Gastroesophageal sphincter (tissue), 4 donors: ENCODE measurements around the gene BCL2L2. TPM values are rescaled to one million over a fixed set of nuclear protein-coding genes. Genes with fewer than 3 reads are reported as not detected.
A peak's percentile ranks its signal among the peaks of the same experiment; 100 is the strongest.
"Not testable (repeated sequence)": the region's sequence is repeated elsewhere in the genome, so short reads cannot be mapped to it uniquely, and the experiment has no call there.

Experiments used
- ATAC-seq: fragments of 150-250 bp; one replicate; pipeline ENCODE4 v1.9.1; 2016; ENCODE audit warnings: mild to moderate bottlenecking, moderate library complexity
- H3K27ac ChIP-seq, 4 donors: fragments of 200-600 bp; sonication (generic) in 3 of 4; 1 replicate in 3 of 4; 2 replicates in 1 of 4; pipeline ENCODE4 v1.5.1; 2016 to 2019
- H3K27me3 ChIP-seq: fragments of 200-600 bp; sonication (generic); one replicate; pipeline ENCODE4 v1.5.1; 2019
- H3K36me3 ChIP-seq, 2 donors: fragments of 200-600 bp; sonication (generic); one replicate each; pipeline ENCODE4 v1.5.1; 2019; ENCODE audit warnings: control low read depth in 1 of 2
- H3K4me1 ChIP-seq, 3 donors: fragments of 200-600 bp; sonication (generic); 1 replicate in 2 of 3; 2 replicates in 1 of 3; pipeline ENCODE4 v1.5.1; 2016 to 2019; ENCODE audit warnings: control low read depth in 2 of 3
- H3K4me3 ChIP-seq, 2 donors: fragments of 200-600 bp; sonication (generic); one replicate each; pipeline ENCODE4 v1.5.1; 2019; ENCODE audit warnings: mild to moderate bottlenecking in 1 of 2, moderate library complexity in 1 of 2
- H3K9me3 ChIP-seq, 3 donors: fragments of 200-600 bp; sonication (generic); one replicate each; pipeline ENCODE4 v1.5.1; 2017 to 2019; ENCODE audit warnings: control low read depth in 2 of 3
- EP300 ChIP-seq: sonication (generic); formaldehyde crosslinking; IDR thresholded peaks from one replicate; pipeline ENCODE4 v1.6.1; 2017; ENCODE audit warnings: antibody characterized with exemption, mild to moderate bottlenecking
- POLR2A ChIP-seq, 2 donors: fragments of 450-650 bp; IDR thresholded peaks; one replicate each; pipeline ENCODE4 v1.6.1; 2017; ENCODE audit warnings: antibody characterized with exemption in 2 of 2, mild to moderate bottlenecking in 2 of 2, moderate library complexity in 1 of 2
- POLR2AphosphoS5 ChIP-seq: sonication (generic); formaldehyde crosslinking; IDR thresholded peaks from one replicate; pipeline ENCODE4 v1.6.1; 2017; ENCODE audit warnings: antibody characterized with exemption
- WGBS, 2 donors: methylation state at CpG; one replicate each; pipeline ENCODE4 v1.1.5; 2018; ENCODE audit warnings: low coverage in 1 of 2; 5-methylcytosine and 5-hydroxymethylcytosine counted together
- total RNA-seq, 4 donors: library from RNA; depleted of rRNA; stranded (reverse); fragments of >200 nt; gene quantifications; one replicate each; pipeline ENCODE4 v1.1.0, GENCODE V29; 2016
- TF ChIP-seq, protein P1 (sequence below), 4 experiments: fragments of 200-600 bp in 2 of 4; fragments of 450-650 bp in 2 of 4; sonication (generic) in 1 of 4; IDR thresholded peaks; one replicate each; pipeline ENCODE4 v1.5.1; 2017 to 2019; ENCODE audit warnings: antibody characterized with exemption in 4 of 4, mild to moderate bottlenecking in 2 of 4, moderate library complexity in 2 of 4

Gene BCL2L2
- total RNA-seq, 4 donors from 2014 or later, result 99.1 to 157 (median 117) TPM

DNA sequence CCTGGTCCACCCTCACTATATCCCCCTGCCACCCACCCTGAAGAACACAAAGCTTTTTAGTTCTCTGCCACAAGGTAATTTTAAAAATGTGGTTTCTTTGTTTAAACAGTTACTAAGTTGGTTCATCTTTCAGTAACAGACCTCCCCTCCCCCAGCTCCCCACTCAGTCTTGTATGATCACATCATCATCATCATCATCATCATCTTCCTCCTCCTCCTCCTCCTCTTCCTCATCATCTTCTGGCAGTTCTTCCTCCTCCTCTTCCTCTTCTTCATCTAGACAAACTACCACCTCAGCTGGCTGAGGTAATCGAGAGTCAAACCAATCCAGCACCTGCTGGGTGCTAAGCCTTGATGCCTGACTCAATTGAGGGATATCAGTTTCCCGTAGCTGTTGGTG lies 31.2 kb upstream of the BCL2L2 start:
- Histone ChIP-seq H3K36me3 (peaks cover 0 to 16% of the 10 kb centered on the region in 2 donors), H3K4me3 (no peak overlapping the region), H3K27me3 (no peaks in the 10 kb centered on the region), H3K27ac (no peak overlapping the region), H3K4me1 (peaks cover 0 to 5% (median 0%) of the 10 kb centered on the region in 3 donors), H3K9me3 (no peaks in the 10 kb centered on the region)
- WGBS, 2 donors, result 95% methylated on average over 2 of the region's 2 CpGs; no CpG with 5 or more reads in 1 of the 2 donors
- no peak for ATAC-seq
- TF ChIP-seq EP300 (no peak), POLR2A (IDR thresholded peaks at IDR 0.05) (no peak), POLR2AphosphoS5 (no peak)
- TF ChIP-seq, protein P1, sequence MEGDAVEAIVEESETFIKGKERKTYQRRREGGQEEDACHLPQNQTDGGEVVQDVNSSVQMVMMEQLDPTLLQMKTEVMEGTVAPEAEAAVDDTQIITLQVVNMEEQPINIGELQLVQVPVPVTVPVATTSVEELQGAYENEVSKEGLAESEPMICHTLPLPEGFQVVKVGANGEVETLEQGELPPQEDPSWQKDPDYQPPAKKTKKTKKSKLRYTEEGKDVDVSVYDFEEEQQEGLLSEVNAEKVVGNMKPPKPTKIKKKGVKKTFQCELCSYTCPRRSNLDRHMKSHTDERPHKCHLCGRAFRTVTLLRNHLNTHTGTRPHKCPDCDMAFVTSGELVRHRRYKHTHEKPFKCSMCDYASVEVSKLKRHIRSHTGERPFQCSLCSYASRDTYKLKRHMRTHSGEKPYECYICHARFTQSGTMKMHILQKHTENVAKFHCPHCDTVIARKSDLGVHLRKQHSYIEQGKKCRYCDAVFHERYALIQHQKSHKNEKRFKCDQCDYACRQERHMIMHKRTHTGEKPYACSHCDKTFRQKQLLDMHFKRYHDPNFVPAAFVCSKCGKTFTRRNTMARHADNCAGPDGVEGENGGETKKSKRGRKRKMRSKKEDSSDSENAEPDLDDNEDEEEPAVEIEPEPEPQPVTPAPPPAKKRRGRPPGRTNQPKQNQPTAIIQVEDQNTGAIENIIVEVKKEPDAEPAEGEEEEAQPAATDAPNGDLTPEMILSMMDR (IDR thresholded peaks at IDR 0.05), result no peak

DNA sequence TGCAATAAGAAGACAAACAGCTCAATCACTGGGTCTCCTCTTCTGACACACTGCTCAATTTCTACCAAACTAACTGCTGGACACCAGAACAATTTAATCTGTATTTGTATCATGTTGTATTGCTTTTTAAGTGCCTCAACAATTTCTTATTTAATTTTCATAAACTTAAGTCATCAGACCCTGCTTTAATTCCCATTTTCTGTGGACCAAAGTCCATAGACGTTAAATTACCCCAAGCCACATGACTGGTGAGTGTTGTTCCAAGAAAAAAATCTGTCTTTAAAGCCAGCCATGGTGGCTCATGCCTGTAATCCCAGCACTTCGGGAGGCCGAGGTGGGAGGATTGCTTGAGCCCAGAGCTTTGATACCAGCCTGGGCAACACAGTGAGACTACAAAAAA lies 29.4 kb upstream of the BCL2L2 start:
- TF ChIP-seq, protein P1 (IDR thresholded peaks at IDR 0.05), result no peak
- TF ChIP-seq POLR2AphosphoS5 (no peak), EP300 (no peak), POLR2A (IDR thresholded peaks at IDR 0.05) (no peak)
- WGBS, 2 donors, result 79 to 82% methylated on average over 2 to 3 of the region's 3 CpGs
- Histone ChIP-seq H3K4me3 (no peak overlapping the region), H3K36me3 (peaks cover 0 to 16% of the 10 kb centered on the region in 2 donors), H3K9me3 (no peaks in the 10 kb centered on the region), H3K27ac (no peak overlapping the region), H3K27me3 (no peaks in the 10 kb centered on the region), H3K4me1 (peaks cover 0 to 5% (median 0%) of the 10 kb centered on the region in 3 donors)
- no peak for ATAC-seq

DNA sequence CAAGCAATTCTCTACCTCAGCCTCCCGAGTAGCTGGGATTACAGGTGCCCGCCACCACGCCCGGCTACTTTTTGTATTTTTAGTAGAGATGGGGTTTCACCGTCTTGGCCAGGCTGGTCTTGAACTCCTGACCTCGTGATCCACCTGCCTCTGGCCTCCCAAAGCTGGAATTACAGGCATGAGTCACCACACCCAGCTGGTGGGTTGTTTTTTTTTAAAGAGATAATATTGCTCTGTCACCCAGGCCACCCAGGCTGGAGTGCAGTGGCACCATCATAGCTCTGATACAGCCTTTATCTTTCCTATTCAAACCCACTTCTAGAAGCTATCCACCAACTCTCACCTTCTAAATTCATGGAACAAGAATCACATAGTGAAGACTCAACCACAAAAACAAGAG lies 28.7 kb upstream of the BCL2L2 start:
- 96 to 100% methylated on average over 4 to 6 of the region's 6 CpGs for WGBS, 2 donors
- H3K4me3 ChIP-seq, H3K9me3 ChIP-seq, ATAC-seq, H3K27ac ChIP-seq, H3K27me3 ChIP-seq: not testable (repeated sequence)
- peaks cover 0 to 11% (median 0%) of the 10 kb centered on the region in 3 donors for H3K4me1 ChIP-seq
- peaks cover 0 to 16% of the 10 kb centered on the region in 2 donors for H3K36me3 ChIP-seq

DNA sequence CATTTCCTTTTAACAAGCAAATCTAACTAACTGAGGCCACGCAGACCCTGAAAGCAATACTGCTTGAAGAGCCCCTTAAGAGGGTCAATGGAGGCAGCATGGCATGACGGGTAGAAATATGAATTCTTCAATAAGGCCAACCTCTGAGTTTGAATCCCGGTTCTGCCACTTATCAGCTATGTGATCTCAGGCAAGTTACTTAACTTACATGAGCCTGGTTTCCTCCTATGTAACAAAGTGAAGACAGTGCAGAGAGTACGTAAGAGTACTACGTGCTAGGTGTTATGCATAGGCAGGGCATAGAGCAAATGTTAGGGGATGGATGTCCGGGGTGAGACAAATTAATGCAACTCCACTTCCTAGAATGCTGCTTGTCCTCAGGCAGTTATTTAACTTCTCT lies 25.4 kb upstream of the BCL2L2 start:
- H3K27ac ChIP-seq, result no peak overlapping the region
- no peak for ATAC-seq
- peaks cover 0 to 30% (median 3%) of the 10 kb centered on the region in 3 donors for H3K4me1 ChIP-seq
- H3K36me3 ChIP-seq, result peaks cover 0 to 8% of the 10 kb centered on the region in 2 donors
- no peaks in the 10 kb centered on the region for H3K27me3 ChIP-seq
- 84 to 85% methylated on average over 3 to 6 of the region's 6 CpGs for WGBS, 2 donors
- no peaks in the 10 kb centered on the region for H3K9me3 ChIP-seq
- TF ChIP-seq, protein P1 (IDR thresholded peaks at IDR 0.05), result no peak
- no peak for TF ChIP-seq EP300
- TF ChIP-seq POLR2A (IDR thresholded peaks at IDR 0.05), result no peak
- TF ChIP-seq POLR2AphosphoS5, result no peak
- H3K4me3 ChIP-seq, result no peak overlapping the region

DNA sequence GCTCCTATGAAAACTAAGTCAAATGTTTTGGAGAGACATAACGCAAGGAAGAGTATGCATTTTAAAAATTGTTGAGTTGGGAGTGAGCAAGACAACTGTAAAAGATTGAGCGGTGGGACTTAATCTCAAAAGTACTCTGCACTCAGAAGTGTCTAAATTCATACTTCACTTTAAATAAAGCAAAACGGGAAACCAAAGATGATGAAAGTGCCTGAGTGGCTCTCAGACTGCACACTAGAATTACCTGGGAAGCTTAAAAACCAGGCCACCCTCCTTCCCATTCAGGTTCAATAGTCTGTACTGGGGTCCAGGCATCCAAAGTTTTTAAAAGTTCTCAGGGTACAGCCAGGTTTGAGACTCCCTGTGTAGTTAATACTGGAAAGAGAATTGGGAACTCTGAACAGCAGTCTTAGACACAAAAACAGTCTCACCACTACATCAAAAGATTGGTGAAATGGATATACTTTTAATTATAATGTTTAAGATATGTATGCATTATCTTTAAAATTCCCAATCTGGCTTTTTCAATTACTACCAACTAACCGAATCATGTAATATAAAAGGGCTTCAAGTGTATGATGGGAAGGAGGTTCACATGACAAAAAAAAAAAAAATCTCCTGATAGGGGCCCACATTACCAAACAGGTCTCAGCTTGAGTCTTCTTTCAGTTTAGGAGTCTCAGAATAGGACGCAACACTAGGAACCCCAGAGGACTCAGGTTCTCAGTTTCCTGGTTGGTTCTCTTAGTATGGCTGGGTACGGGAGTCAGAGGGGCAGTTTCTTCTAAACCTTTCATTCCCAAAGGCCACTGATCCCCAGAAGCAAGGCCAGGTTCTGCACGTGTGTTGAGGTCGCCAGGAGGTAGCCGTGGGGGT lies 21.7 kb upstream of the BCL2L2 start:
- WGBS, 2 donors, result 41 to 69% methylated on average over 3 to 5 of the region's 9 CpGs
- Histone ChIP-seq H3K4me3 (peak overlapping the region; percentile 68 to 83), H3K36me3 (no peaks in the 10 kb centered on the region), H3K9me3 (no peaks in the 10 kb centered on the region), H3K27me3 (no peaks in the 10 kb centered on the region), H3K4me1 (peaks cover 4 to 42% (median 11%) of the 10 kb centered on the region in 3 donors), H3K27ac (peak overlapping the region; percentile 83 to 99 (median 98))
- TF ChIP-seq POLR2A (IDR thresholded peaks at IDR 0.05), result no peak
- no peak for TF ChIP-seq EP300
- TF ChIP-seq, protein P1 (IDR thresholded peaks at IDR 0.05), result no peak
- TF ChIP-seq POLR2AphosphoS5, result no peak
- ATAC-seq, result no peak
